ENCODE measurements around the gene PLA2G2A. TPM values are rescaled to one million over a fixed set of nuclear protein-coding genes. Genes with fewer than 3 reads are reported as not detected.

The PLA2G2A gene
- total RNA-seq, 2 donors from 2014 or later = not detected

DNA sequence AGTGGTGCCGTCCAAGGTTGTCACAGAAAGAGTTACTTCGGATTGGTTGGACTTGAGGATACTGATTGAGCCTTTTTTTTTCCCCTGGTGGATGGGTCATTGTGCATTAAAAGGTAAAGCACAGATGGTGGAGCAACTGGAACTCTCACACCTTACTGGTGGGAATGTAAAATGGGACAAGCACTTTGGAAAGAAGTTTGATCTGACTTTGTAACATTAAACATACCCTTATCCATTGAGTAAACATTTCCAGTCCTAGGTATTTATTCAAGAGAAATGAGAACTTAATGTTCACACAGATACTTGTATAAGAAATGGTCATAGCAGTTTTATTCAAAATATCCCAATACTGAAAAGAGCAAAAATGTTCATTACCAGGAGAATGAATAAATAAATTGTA lies 14.9 kb downstream of the PLA2G2A start:
- Mint-ChIP-seq H3K4me3 (no peak overlapping the region), H3K4me1 (no peaks in the 10 kb centered on the region), H3K27ac (no peak overlapping the region), H3K27me3 (peaks cover 64% of the 10 kb centered on the region), H3K36me3 (ENCODE audit: low read depth) (peaks cover 4% of the 10 kb centered on the region)
- ATAC-seq (no peak), DNase-seq (no peak)
- no peaks in the 10 kb centered on the region for H3K9me3 ChIP-seq (ENCODE audit: control insufficient read depth, low read length, poor library complexity, severe bottlenecking)

DNA sequence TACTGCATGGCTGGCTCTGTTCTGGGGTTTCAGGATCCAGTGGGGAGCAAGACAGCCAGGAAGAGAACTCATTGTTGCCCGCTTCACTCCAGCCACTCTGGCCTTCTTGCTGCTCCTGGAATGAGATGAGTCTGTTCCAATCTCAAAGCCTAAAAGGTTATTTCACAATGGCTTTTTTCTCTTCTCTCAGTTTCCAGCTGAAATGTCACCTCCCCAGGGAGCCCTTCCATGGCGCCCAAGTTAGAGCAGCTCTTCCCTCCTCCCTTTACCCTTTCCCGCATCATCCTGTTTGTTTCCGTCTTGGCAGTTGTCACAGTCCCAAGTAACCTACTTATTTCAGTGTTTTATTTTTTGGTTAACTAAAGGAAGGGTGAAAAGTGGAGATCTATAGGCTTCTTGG lies 15.8 kb downstream of the PLA2G2A start:
- no peaks in the 10 kb centered on the region for H3K9me3 ChIP-seq (ENCODE audit: control insufficient read depth, low read length, poor library complexity, severe bottlenecking)
- no peak overlapping the region for H3K4me3 Mint-ChIP-seq
- ATAC-seq = no peak
- no peak for DNase-seq
- peaks cover 68% of the 10 kb centered on the region for H3K27me3 Mint-ChIP-seq
- no peaks in the 10 kb centered on the region for H3K4me1 Mint-ChIP-seq
- H3K27ac Mint-ChIP-seq = no peak overlapping the region
- peaks cover 4% of the 10 kb centered on the region for H3K36me3 Mint-ChIP-seq (ENCODE audit: low read depth)

DNA sequence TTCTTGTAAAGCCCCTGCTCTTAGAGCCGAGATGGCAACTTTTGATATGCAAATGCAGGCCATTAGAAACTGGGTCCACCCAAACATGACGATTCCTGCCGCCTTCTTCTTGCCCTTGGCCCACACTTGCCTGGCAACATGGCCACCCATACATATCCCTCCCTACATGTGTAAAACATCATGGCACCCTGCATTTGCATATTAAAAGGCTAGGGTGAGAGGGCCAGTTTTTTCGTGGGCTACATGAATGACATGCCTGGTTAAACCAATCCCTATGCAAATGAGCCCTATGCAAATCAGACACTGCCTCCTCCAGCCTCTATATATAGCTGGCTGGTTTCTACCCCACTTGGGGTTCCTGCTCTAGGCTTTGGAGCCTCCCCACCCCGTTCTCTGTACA lies 18.8 kb downstream of the PLA2G2A start:
- no peak overlapping the region for H3K27ac Mint-ChIP-seq
- H3K36me3 Mint-ChIP-seq (ENCODE audit: low read depth) = peaks cover 3% of the 10 kb centered on the region
- ATAC-seq (no peak), DNase-seq (no peak)
- H3K9me3 ChIP-seq (ENCODE audit: control insufficient read depth, low read length, poor library complexity, severe bottlenecking) = no peaks in the 10 kb centered on the region
- peaks cover 63% of the 10 kb centered on the region for H3K27me3 Mint-ChIP-seq
- no peaks in the 10 kb centered on the region for H3K4me1 Mint-ChIP-seq
- no peak overlapping the region for H3K4me3 Mint-ChIP-seq

DNA sequence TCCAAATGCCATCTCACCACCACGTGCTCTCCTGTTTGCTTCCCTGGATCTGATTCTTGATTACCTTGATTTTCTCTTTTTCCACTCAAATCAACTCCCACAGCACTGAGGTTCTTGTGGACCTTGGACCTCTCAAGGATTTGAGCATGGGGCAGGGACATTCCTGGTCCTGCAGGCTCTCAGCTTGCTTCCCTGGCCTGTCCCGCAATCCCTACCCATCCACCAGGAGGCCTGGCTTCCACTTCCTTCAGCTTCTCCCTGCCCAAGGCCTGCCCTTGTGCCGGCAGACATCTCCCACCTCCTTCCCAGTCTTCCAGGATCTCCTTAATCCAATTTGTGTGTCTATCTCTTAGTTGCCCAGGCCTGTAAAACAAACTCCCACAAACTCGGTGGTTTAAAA lies 21.6 kb downstream of the PLA2G2A start:
- no peak overlapping the region for H3K27ac Mint-ChIP-seq
- H3K36me3 Mint-ChIP-seq (ENCODE audit: low read depth) = peaks cover 3% of the 10 kb centered on the region
- no peaks in the 10 kb centered on the region for H3K9me3 ChIP-seq (ENCODE audit: control insufficient read depth, low read length, poor library complexity, severe bottlenecking)
- H3K4me3 Mint-ChIP-seq = no peak overlapping the region
- ATAC-seq (no peak), DNase-seq (no peak)
- no peaks in the 10 kb centered on the region for H3K4me1 Mint-ChIP-seq
- H3K27me3 Mint-ChIP-seq = peaks cover 49% of the 10 kb centered on the region

DNA sequence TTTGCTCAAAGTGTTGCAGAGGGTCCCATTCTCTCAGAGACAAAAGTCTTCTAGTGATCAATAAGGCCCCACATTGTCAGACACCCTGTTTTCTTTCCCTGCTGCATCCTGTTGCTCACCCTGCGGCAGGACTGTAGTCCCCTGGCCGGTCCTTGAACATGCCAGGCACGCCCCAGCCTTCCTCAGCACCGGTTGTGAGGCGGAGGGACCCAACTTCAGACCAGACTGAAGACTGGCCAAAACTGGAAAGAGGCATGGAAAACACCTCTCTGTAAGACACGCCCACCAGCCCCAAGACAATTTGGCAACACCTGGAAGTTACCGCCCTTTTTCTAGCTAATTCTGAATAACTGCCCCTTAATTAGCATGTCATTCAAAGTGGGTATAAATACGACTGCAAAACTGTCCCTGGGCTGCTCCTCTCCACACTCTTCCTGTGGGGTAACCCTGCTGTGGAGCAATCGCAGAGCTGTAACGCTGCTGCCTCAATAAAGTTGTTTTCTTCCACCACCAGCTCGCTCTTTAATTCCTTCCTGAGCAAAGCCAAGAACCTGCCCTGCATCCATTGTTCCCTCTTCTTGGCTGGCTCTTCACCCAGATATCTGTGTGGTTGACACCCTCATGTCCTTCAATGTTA lies 23.8 kb downstream of the PLA2G2A start:
- no peak overlapping the region for H3K27ac Mint-ChIP-seq
- H3K4me1 Mint-ChIP-seq = no peaks in the 10 kb centered on the region
- peaks cover 52% of the 10 kb centered on the region for H3K27me3 Mint-ChIP-seq
- DNase-seq = no peak
- H3K4me3 Mint-ChIP-seq = no peak overlapping the region
- no peaks in the 10 kb centered on the region for H3K9me3 ChIP-seq (ENCODE audit: control insufficient read depth, low read length, poor library complexity, severe bottlenecking)
- H3K36me3 Mint-ChIP-seq (ENCODE audit: low read depth) = peaks cover 3% of the 10 kb centered on the region
- ATAC-seq = no peak

DNA sequence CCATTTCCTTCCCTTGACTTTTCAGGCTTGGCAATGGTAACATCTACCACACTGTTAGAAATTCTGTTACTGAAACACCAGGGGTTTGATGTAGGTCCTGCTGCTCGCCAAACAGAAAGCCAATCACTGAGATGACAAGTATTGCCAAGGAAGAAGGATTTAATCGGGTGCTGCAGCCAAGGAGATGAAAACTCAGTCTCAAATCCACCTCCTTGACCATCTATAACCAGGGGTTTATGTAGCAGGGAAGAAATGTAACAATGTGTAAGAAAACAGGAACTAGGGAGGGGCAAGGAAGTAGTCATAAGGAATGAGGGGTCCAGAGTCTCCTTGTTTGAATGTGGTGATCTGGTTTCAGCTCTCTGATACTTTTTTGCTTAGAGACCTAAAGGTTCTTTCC lies 25.4 kb downstream of the PLA2G2A start:
- no peaks in the 10 kb centered on the region for H3K4me1 Mint-ChIP-seq
- no peaks in the 10 kb centered on the region for H3K9me3 ChIP-seq (ENCODE audit: control insufficient read depth, low read length, poor library complexity, severe bottlenecking)
- DNase-seq (no peak), ATAC-seq (no peak)
- H3K4me3 Mint-ChIP-seq = no peak overlapping the region
- peaks cover 44% of the 10 kb centered on the region for H3K27me3 Mint-ChIP-seq
- H3K36me3 Mint-ChIP-seq (ENCODE audit: low read depth) = peaks cover 3% of the 10 kb centered on the region
- H3K27ac Mint-ChIP-seq = no peak overlapping the region

DNA sequence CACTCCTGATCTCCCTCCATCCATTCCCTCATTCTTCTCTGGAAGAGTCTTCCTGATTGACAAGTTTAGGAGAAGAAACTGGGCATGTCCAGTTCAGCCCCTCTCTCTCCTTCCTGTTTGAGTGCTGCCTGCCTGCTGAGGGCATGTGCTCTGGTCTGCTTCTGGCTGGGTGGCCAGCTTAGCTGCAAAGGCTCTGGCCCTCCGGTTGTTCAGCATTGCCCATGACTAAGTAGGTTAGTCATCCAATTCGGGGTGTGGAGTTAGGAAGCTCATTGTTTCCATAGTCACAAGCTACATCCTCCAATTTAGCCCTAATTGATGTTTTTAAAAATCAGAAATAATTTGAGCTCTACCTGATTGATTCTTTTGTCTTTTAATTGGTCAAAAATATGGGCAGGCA lies 30.4 kb downstream of the PLA2G2A start:
- Mint-ChIP-seq H3K4me1 (no peaks in the 10 kb centered on the region), H3K27ac (no peak overlapping the region), H3K27me3 (peaks cover 56% of the 10 kb centered on the region), H3K4me3 (no peak overlapping the region), H3K36me3 (ENCODE audit: low read depth) (peaks cover under 1% of the 10 kb centered on the region)
- ATAC-seq (no peak), DNase-seq (no peak)
- no peaks in the 10 kb centered on the region for H3K9me3 ChIP-seq (ENCODE audit: control insufficient read depth, low read length, poor library complexity, severe bottlenecking)

DNA sequence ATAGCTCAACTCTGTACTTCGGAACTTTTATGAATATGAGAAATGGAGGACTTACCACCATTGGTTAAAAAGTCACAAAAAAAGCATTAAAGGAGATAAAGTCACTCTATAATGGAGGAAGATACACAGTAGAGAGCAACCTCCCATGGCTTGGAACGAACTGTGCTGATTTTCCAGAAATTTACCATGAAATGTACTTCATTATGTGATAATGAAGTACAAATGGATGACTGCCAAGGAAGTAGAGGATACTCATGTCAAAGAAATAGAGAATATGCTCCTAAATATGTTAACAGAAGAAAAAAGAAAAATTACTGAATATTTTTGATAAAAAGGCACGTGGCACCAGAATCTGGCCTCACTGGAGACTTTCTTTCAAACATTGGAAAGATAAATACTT lies 32.4 kb downstream of the PLA2G2A start:
- H3K27me3 Mint-ChIP-seq = peaks cover 44% of the 10 kb centered on the region
- H3K4me1 Mint-ChIP-seq = no peaks in the 10 kb centered on the region
- H3K4me3 Mint-ChIP-seq = no peak overlapping the region
- ATAC-seq (no peak), DNase-seq (no peak)
- no peaks in the 10 kb centered on the region for H3K9me3 ChIP-seq (ENCODE audit: control insufficient read depth, low read length, poor library complexity, severe bottlenecking)
- no peak overlapping the region for H3K27ac Mint-ChIP-seq
- peaks cover 2% of the 10 kb centered on the region for H3K36me3 Mint-ChIP-seq (ENCODE audit: low read depth)

DNA sequence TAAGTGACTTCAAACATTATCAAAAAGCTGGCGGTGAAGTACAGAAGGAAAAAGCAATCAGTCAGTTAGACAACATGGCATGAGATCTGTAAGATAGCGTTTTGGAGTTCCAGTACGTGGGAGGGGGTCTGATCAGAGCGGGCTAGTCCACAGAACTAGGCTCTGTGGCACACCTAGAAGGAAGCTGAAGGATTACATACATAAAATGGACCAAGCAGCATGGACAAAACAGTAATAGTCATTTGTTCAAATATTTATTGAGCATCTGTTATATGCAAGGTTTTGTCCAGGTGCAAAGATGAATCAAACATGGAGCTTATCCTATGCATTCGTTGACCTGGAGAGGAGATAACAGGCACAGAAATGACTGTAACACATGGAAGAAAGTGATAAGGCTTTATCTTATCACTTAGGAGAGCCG lies 33.1 kb downstream of the PLA2G2A start:
- no peaks in the 10 kb centered on the region for H3K4me1 Mint-ChIP-seq
- H3K36me3 Mint-ChIP-seq (ENCODE audit: low read depth) = peaks cover 2% of the 10 kb centered on the region
- no peak overlapping the region for H3K27ac Mint-ChIP-seq
- peaks cover 42% of the 10 kb centered on the region for H3K27me3 Mint-ChIP-seq
- DNase-seq (no peak), ATAC-seq (no peak)
- H3K4me3 Mint-ChIP-seq = no peak overlapping the region
- H3K9me3 ChIP-seq (ENCODE audit: control insufficient read depth, low read length, poor library complexity, severe bottlenecking) = no peaks in the 10 kb centered on the region

DNA sequence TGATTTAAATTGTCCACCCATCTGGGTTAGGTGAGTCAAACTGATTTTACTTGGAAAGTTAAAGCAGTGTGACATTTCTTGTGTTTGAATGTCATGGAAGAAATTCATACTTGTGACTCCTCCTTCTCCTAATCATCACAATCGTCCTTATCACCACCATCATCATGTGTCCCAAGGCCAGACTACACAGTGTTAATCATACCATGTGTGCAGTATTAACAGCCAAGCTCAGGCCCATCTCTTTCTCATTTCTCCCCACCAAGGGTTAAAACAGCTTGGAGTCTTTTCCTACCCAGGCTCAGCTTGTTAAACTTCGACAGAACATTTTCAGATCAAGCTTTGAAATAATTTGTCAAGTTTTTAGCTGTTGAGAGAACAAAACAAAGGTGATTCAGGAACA lies 33.5 kb downstream of the PLA2G2A start:
- H3K4me1 Mint-ChIP-seq = no peaks in the 10 kb centered on the region
- DNase-seq (no peak), ATAC-seq (no peak)
- peaks cover 2% of the 10 kb centered on the region for H3K36me3 Mint-ChIP-seq (ENCODE audit: low read depth)
- H3K9me3 ChIP-seq (ENCODE audit: control insufficient read depth, low read length, poor library complexity, severe bottlenecking) = no peaks in the 10 kb centered on the region
- H3K4me3 Mint-ChIP-seq = no peak overlapping the region
- H3K27me3 Mint-ChIP-seq = peaks cover 37% of the 10 kb centered on the region
- H3K27ac Mint-ChIP-seq = no peak overlapping the region

DNA sequence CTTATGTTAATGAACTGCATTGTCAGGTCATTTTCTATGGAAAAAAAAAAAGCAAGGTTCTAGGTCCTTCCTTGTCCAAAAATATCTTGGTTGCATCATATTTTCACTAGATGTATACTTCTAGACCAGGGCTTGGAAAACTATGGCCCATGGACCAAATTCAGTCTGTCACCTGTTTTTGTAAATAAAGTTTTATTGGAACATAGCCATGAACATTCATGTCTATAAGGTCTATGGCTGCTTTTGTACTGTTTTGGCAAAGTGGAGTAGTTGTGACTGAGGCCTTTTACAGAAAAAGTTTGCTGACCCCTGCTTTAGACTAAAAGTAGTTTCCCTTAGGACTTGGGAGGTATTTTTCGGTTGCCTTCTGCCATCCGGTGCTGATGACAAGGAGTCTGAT lies 36.8 kb downstream of the PLA2G2A start:
- Mint-ChIP-seq H3K27me3 (peaks cover 29% of the 10 kb centered on the region), H3K4me1 (no peaks in the 10 kb centered on the region), H3K27ac (no peak overlapping the region), H3K36me3 (ENCODE audit: low read depth) (peaks cover 2% of the 10 kb centered on the region), H3K4me3 (no peak overlapping the region)
- H3K9me3 ChIP-seq (ENCODE audit: control insufficient read depth, low read length, poor library complexity, severe bottlenecking) = no peaks in the 10 kb centered on the region
- ATAC-seq (no peak), DNase-seq (no peak)

DNA sequence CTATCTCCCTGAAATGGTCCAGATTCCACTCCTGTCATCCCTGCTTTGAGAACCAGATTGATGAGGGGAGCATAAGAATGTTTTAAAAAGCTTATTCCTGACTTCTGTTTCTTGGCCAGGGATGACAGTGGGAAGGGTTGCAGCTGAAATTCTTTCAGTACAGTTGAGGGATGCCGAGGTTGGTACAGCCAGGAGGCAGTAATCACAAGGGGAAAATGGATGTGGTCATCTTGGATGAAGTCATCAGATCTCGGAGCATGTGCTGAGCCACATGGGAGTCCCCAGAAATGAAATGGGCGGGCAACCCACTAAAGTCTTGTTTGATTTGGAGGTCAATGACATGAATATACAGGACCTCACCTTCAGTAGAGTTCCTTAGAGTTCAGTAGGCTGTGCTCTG lies 37.3 kb downstream of the PLA2G2A start:
- Mint-ChIP-seq H3K4me3 (no peak overlapping the region), H3K27me3 (peaks cover 26% of the 10 kb centered on the region), H3K4me1 (no peaks in the 10 kb centered on the region), H3K27ac (no peak overlapping the region), H3K36me3 (ENCODE audit: low read depth) (peaks cover 2% of the 10 kb centered on the region)
- no peak for DNase-seq
- no peaks in the 10 kb centered on the region for H3K9me3 ChIP-seq (ENCODE audit: control insufficient read depth, low read length, poor library complexity, severe bottlenecking)
- ATAC-seq = no peak

DNA sequence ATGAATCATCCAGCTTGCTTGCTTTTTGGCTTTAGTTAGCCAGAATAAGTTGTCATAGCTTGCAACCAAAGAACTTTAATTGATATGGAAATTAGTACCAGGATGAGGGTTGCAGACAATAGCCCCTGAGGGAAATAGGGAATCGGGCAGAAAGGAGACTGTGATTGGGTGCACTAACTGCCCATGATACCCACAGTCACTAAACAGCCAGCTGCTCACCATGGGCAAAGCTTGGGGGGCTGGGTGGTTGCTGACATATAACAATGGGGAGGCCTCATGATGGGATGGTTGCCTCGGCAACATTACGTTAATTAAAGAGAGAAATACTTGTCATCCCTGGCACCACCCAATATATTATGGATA lies 38.2 kb downstream of the PLA2G2A start:
- no peak overlapping the region for H3K27ac Mint-ChIP-seq
- no peak for DNase-seq
- H3K36me3 Mint-ChIP-seq (ENCODE audit: low read depth) = peaks cover 2% of the 10 kb centered on the region
- peaks cover 17% of the 10 kb centered on the region for H3K27me3 Mint-ChIP-seq
- no peaks in the 10 kb centered on the region for H3K4me1 Mint-ChIP-seq
- H3K9me3 ChIP-seq (ENCODE audit: control insufficient read depth, low read length, poor library complexity, severe bottlenecking) = no peaks in the 10 kb centered on the region
- H3K4me3 Mint-ChIP-seq = no peak overlapping the region
- ATAC-seq = no peak

DNA sequence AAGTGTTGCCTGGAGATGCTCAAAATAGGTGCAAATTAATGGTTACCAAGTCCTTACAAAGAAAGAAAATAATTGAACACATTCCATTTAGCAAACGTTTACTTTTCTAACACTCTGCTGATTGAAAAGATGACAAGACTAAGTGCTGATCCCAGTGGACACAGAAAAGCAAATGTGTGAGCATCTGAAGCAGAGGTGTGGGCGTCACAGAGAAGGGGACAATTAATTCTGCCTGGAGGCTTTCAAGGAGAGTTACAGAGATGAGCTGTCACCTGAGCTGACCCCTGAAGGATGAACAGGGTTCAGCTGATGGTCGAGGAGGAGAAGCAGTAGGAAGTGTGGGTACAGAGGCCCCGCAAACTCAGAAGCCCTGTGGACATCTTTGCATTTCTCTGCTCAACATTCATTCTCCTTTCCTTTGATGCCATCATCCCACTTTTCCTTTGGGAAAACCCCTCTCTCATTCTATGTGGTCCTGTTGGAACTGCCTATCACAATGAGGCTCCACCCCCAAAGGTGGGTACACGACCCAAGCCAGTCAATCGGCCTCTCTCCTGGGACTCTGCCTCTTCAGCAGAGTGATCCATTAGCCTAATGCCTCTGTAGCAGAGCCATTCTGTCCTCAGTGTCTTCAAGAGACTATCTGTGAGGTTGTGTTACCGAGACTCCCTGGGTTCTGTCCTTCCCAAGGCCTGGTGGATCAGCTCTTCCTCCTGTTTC lies 38.8 kb downstream of the PLA2G2A start:
- Mint-ChIP-seq H3K4me3 (no peak overlapping the region), H3K4me1 (no peaks in the 10 kb centered on the region), H3K27me3 (peaks cover 13% of the 10 kb centered on the region), H3K27ac (no peak overlapping the region), H3K36me3 (ENCODE audit: low read depth) (peaks cover 2% of the 10 kb centered on the region)
- H3K9me3 ChIP-seq (ENCODE audit: control insufficient read depth, low read length, poor library complexity, severe bottlenecking) = no peaks in the 10 kb centered on the region
- DNase-seq (no peak), ATAC-seq (no peak)
